Measurements from ENCODE around the gene MED12. TPM values are rescaled to one million over a fixed set of nuclear protein-coding genes. Genes with fewer than 3 reads are reported as not detected.

Gene MED12
- total RNA-seq (10 to 100 TPM; 37.0 to 42.7 TPM), polyA plus RNA-seq (ENCODE audit: insufficient read length in 6 of 6) (10 to 100 TPM; 57.6 to 67.4 (median 62.0) TPM)
- long read RNA-seq, donor 1, partial matches to known transcripts, result 9 of 10 reads
- long read RNA-seq, donor 1, other reads (novel, unspliced or antisense), result 0 of 10 reads
- long read RNA-seq, donor 2, partial matches to known transcripts, result 11 of 14 reads
- long read RNA-seq, donor 2, other reads (novel, unspliced or antisense), result 0 of 14 reads
- long read RNA-seq, donor 3, result 0 reads
- long read RNA-seq, donor 4, result 0 reads
- long read RNA-seq, donor 5, partial matches to known transcripts, result 7 of 8 reads
- long read RNA-seq, donor 5, other reads (novel, unspliced or antisense), result 0 of 8 reads
- long read RNA-seq, donor 6, result 0 reads
- long read RNA-seq, donor 7, result 0 reads
- long read RNA-seq, donor 8, partial matches to known transcripts, result 7 of 7 reads
- long read RNA-seq, donor 8, other reads (novel, unspliced or antisense), result 0 of 7 reads
- long read RNA-seq, donor 9, result 0 reads
- long read RNA-seq, donor 10, partial matches to known transcripts, result 2 of 2 reads
- long read RNA-seq, donor 10, other reads (novel, unspliced or antisense), result 0 of 2 reads
- long read RNA-seq, donor 11, result 0 reads
- long read RNA-seq, donor 12, partial matches to known transcripts, result 5 of 5 reads
- long read RNA-seq, donor 12, other reads (novel, unspliced or antisense), result 0 of 5 reads

GRCh38 chrX:71118032-71118984 is at the start of gene MED12:
Gene MED12, plus strand, starts transcription at chrX:71118596. Its CDS starts 159 bp downstream, at chrX:71118755.
- ATAC-seq (peak; percentile 99), DNase-seq (peak; percentile 76 to 92 (median 87))

GRCh38 chrX:71070531-71070930 is 47.9 kb upstream of the MED12 start:
- Histone ChIP-seq H3K27me3 (no peaks in the 10 kb centered on the region), H3K9me3 (no peaks in the 10 kb centered on the region), H3K4me3 (no peak overlapping the region), H3K27ac (no peak overlapping the region), H3K4me1 (peaks cover 0 to 8% of the 10 kb centered on the region in 2 donors), H3K36me3 (no peaks in the 10 kb centered on the region)
- ATAC-seq (no peak), DNase-seq (no peak)
- intact Hi-C loops (cut with DNase I), result no loop called here
- TF ChIP-seq, protein P1, sequence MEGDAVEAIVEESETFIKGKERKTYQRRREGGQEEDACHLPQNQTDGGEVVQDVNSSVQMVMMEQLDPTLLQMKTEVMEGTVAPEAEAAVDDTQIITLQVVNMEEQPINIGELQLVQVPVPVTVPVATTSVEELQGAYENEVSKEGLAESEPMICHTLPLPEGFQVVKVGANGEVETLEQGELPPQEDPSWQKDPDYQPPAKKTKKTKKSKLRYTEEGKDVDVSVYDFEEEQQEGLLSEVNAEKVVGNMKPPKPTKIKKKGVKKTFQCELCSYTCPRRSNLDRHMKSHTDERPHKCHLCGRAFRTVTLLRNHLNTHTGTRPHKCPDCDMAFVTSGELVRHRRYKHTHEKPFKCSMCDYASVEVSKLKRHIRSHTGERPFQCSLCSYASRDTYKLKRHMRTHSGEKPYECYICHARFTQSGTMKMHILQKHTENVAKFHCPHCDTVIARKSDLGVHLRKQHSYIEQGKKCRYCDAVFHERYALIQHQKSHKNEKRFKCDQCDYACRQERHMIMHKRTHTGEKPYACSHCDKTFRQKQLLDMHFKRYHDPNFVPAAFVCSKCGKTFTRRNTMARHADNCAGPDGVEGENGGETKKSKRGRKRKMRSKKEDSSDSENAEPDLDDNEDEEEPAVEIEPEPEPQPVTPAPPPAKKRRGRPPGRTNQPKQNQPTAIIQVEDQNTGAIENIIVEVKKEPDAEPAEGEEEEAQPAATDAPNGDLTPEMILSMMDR (IDR thresholded peaks at IDR 0.05), result no peak

More at GRCh38 chrX:71118032-71118984, at the start of gene MED12:
- H3K27me3 ChIP-seq, result no peaks in the 10 kb centered on the region
- peaks cover 0 to 23% of the 10 kb centered on the region in 2 donors for H3K36me3 ChIP-seq
- peak within 1 kb of the TSS; percentile 41 to 52 for H3K4me3 ChIP-seq
- intact Hi-C loops (cut with DNase I), result no loop called here
- TF ChIP-seq, protein P1 (IDR thresholded peaks at IDR 0.05), result no peak
- peak within 1 kb of the TSS; percentile 65 to 80 for H3K27ac ChIP-seq
- peaks cover 0 to 15% of the 10 kb centered on the region in 2 donors for H3K4me1 ChIP-seq
- H3K9me3 ChIP-seq, result no peaks in the 10 kb centered on the region

GRCh38 chrX:71081330-71082123 is 36.9 kb upstream of the MED12 start:
- Histone ChIP-seq H3K4me3 (no peak overlapping the region), H3K27ac (no peak overlapping the region), H3K27me3 (no peaks in the 10 kb centered on the region), H3K36me3 (no peaks in the 10 kb centered on the region), H3K9me3 (no peaks in the 10 kb centered on the region), H3K4me1 (no peaks in the 10 kb centered on the region)
- DNase-seq (no peak), ATAC-seq (no peak)
- TF ChIP-seq, protein P1 (IDR thresholded peaks at IDR 0.05), result no peak
- intact Hi-C loops (cut with DNase I), result no loop called here

- H3K27ac ChIP-seq, result no peak overlapping the region
- H3K9me3 ChIP-seq, result no peaks in the 10 kb centered on the region
- intact Hi-C loops (cut with DNase I), result no loop called here
- no peak overlapping the region for H3K4me3 ChIP-seq
- TF ChIP-seq, protein P1 (IDR thresholded peaks at IDR 0.05), result no peak
- DNase-seq, result no peak
- H3K27me3 ChIP-seq, result no peaks in the 10 kb centered on the region
- H3K36me3 ChIP-seq, result no peaks in the 10 kb centered on the region
- no peak for ATAC-seq
- H3K4me1 ChIP-seq, result no peaks in the 10 kb centered on the region
Measured at GRCh38 chrX:71082124-71082647, 36.2 kb upstream of the MED12 start.
